Skeletal muscle satellite cell (primary cell): Measurements from ENCODE around the gene ULK1.

Source experiments
- H3K27me3 ChIP-seq: 2 replicates; pipeline ENCODE4 v1.7.0; 2013; ENCODE audit warnings: low read length; ENCODE audit not compliant: control insufficient read depth, insufficient read depth
- H3K36me3 ChIP-seq: 2 replicates; pipeline ENCODE4 v1.7.0; 2013; ENCODE audit warnings: mild to moderate bottlenecking, control low read depth, low read length; ENCODE audit not compliant: insufficient read depth
- H3K4me1 ChIP-seq: 2 replicates; pipeline ENCODE4 v1.7.0; 2013; ENCODE audit warnings: low read length; ENCODE audit not compliant: control insufficient read depth, insufficient read depth
- H3K4me2 ChIP-seq: 2 replicates; pipeline ENCODE4 v1.7.0; 2013; ENCODE audit warnings: mild to moderate bottlenecking, low read length
- H3K4me3 ChIP-seq: 2 replicates; pipeline ENCODE4 v1.7.0; 2013; ENCODE audit warnings: low read length
- H3K9ac ChIP-seq: 2 replicates; pipeline ENCODE4 v1.7.0; 2013; ENCODE audit warnings: mild to moderate bottlenecking, low read depth, low read length, moderate library complexity
- H3K9me3 ChIP-seq: replicated peaks from 2 replicates; pipeline ENCODE4 v1.7.0; 2013; ENCODE audit warnings: mild to moderate bottlenecking, control low read depth, low read length

Gene ULK1

DNA sequence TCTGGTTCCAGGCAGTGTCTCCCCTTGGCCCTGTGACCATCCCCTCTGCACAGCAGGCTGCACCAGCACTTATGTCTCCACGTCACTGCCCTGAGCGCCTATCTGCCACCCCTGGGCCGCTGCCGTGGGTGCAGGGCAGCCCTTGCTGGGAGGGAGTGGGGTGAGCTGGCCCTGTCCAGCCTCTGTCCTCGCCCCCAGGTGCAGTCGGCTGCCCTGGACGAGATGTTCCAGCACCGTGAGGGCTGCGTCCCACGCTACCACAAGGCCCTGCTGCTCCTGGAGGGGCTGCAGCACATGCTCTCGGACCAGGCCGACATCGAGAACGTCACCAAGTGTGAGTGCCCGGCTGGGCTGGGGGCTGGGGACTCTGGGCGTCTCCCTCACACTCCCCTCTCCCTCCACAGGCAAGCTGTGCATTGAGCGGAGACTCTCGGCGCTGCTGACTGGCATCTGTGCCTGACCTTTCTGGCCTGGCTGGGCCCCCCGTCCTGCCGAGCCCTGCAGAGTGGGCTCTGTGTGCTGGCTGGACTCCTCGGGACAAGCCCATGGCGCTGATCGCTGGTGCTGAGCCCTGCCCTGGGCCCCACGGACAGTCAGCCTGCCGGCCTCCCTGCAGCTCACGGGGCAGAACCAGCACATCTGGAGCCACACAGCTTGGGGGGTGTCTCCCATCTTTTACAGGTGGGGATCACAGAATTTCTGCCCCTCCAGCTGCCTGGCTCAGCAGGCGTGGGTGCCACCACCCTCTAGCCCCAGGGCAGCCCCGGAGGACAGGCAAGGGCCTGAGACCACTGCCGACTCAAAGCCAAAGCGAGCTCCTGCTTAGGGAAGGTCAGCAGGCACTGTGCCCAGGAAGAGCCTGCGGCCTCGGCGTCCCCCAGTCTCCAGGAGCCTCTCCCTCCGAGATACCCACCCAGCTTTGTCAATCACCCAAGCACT is 26.7 kb downstream of the ULK1 start:
- Histone ChIP-seq H3K27me3 (no peaks in the 10 kb centered on the region), H3K9ac (no peak overlapping the region), H3K36me3 (peaks cover 27% of the 10 kb centered on the region), H3K9me3 (no peaks in the 10 kb centered on the region), H3K4me1 (peaks cover 5% of the 10 kb centered on the region), H3K4me3 (no peak overlapping the region), H3K4me2 (no peak overlapping the region)

DNA sequence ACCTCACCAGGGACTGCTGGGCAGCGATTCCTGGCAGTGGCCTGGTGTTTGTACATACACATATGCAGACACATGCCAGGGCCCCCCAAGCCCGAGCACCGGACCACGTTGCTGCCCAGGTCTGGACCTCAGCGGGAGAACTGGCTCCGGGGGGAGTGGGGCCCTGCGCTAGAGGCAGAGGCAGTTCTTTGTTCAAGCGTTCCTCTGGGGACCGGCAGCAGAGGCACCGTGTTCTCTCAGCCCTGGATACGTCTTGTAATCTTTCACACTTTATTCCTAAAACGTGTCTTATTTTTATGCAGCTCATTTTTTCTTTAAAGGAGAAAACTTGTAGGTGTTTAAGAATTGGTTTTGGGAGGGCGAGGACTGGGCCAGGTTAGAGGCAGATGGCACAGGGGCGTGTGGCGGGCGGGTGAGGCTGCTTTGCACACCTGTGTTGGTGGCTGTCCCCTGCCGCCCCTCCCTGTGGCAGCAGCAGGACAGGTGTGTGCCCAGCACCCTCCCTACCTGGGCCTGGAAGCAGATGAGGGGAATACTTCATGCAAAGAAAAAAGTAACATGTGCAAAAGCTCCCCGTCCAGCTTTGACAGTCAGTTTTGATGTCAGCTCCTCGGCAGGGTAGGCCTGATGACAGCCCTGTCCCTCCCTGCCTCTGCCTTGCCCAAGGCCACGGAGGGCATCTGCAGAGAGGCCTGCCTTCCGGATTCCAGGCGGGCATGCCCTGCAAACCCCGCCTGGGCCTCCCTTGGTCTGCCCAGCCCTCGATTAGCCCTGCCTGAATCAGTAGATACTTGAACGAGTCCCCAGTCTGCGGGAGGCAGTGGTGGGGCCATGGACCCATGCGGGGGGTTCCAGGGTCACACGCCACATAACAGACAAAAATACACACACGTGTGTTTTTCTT is 27.7 kb downstream of the ULK1 start:
- no peak overlapping the region for H3K9ac ChIP-seq
- H3K4me3 ChIP-seq, result no peak overlapping the region
- H3K9me3 ChIP-seq, result no peaks in the 10 kb centered on the region
- H3K4me1 ChIP-seq, result peaks cover 5% of the 10 kb centered on the region
- peaks cover 21% of the 10 kb centered on the region for H3K36me3 ChIP-seq
- H3K27me3 ChIP-seq, result no peaks in the 10 kb centered on the region
- H3K4me2 ChIP-seq, result no peak overlapping the region

DNA sequence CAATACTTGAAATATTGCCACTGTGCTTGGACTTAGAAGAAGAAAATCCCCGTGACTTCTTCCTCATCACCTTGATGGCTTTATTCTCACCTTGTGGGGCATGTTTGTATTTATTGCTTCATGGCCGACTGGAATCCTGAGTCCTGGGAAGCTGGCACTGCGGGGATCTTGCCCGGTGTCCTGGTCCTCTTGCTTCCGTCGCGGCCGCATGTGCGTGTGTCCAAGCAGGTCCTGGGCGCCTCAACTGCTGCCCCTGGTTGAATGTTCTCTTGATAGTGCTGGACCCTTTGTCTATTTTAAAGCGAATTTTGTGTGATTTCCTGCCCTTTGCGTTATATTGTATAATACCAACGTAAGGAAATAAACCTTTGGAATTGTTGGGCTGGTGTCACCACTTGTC is 28.4 kb downstream of the ULK1 start:
- H3K36me3 ChIP-seq, result peaks cover 21% of the 10 kb centered on the region
- no peak overlapping the region for H3K4me3 ChIP-seq
- no peak overlapping the region for H3K9ac ChIP-seq

DNA sequence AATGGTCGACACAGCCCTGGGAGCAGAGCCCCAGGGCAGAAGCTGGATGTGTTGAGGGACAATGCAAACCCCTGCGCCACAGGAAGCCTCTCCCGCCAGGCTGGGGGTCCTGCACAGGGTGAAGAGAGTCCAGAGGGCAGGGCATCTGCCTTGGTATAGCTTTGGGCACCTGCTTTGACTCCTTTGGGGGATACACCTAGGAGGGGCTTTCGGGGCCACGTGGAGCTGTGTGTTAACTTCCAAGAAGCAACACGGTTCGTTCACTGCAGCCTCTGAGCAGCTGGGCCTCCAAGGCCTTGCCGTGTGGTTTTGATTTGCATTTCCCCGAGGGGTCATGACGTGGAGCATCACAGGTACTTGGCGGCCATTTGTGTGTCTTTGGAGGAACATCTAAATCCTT is 28.8 kb downstream of the ULK1 start:
- Histone ChIP-seq H3K9ac (no peak overlapping the region), H3K36me3 (peaks cover 21% of the 10 kb centered on the region), H3K4me3 (no peak overlapping the region), H3K27me3 (no peaks in the 10 kb centered on the region), H3K4me1 (peaks cover 5% of the 10 kb centered on the region), H3K4me2 (no peak overlapping the region), H3K9me3 (no peaks in the 10 kb centered on the region)

More for the DNA sequence above, 28.4 kb downstream of the ULK1 start:
- Histone ChIP-seq H3K4me1 (peaks cover 5% of the 10 kb centered on the region), H3K4me2 (no peak overlapping the region), H3K27me3 (no peaks in the 10 kb centered on the region), H3K9me3 (no peaks in the 10 kb centered on the region)

DNA sequence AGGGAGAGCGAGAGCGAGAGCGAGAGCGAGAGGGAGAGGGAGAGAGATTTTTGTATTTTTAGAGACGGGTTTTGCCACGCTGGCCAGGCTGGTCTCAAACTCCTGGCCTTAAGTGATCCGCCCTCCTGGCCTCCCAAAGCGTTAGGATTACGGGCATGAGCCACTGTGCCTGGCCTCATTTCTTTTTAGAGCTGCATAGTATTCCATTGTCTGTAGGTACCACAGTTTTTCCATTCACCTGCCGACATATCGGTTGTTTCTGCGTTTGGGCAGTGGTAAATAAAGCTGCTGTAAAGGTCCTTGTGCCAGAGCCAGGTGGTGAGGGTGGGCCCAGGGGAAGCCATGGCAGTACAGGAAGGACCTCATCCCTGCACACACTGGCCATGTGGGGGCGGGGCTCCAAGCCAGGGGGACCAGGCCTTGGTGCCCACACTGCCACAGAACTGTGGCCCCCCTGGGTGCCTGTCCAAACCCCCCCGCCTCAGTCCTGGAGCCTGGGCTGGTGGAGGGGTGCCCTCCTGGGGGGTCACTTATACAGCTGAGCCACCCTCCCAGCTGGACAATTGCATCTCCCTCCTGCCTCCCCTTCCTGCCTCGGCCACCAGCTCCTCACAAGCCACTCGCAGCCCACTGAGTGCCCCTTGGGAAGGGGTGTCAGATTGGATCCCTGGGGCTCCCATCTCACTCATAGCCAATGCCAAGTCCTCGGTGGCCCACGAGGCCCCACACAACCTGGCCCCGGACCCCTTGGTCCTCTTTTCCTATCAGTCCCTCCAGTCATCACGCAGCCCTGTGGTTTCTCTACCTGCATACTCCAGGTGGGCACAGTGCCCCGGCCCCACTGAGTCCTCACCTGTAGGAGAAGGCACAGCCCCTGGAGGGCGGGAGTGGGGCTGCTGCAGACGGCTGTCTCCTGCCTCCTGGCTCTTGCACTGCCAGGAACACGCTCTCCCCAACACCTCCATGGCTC is 33.0 kb downstream of the ULK1 start:
- Histone ChIP-seq H3K4me2 (peak overlapping the region; percentile 99), H3K36me3 (peaks cover 12% of the 10 kb centered on the region), H3K4me1 (peaks cover 8% of the 10 kb centered on the region), H3K4me3 (no peak overlapping the region), H3K9me3 (no peaks in the 10 kb centered on the region), H3K9ac (no peak overlapping the region), H3K27me3 (no peaks in the 10 kb centered on the region)

GRCh38 chr12:131928080-131928710 is 33.8 kb downstream of the ULK1 start:
- Histone ChIP-seq H3K27me3 (no peaks in the 10 kb centered on the region), H3K9ac (peak overlapping the region; percentile 79), H3K36me3 (peaks cover 17% of the 10 kb centered on the region), H3K4me2 (peak overlapping the region; percentile 99), H3K4me3 (peak overlapping the region; percentile 89), H3K9me3 (no peaks in the 10 kb centered on the region), H3K4me1 (peaks cover 8% of the 10 kb centered on the region)

DNA sequence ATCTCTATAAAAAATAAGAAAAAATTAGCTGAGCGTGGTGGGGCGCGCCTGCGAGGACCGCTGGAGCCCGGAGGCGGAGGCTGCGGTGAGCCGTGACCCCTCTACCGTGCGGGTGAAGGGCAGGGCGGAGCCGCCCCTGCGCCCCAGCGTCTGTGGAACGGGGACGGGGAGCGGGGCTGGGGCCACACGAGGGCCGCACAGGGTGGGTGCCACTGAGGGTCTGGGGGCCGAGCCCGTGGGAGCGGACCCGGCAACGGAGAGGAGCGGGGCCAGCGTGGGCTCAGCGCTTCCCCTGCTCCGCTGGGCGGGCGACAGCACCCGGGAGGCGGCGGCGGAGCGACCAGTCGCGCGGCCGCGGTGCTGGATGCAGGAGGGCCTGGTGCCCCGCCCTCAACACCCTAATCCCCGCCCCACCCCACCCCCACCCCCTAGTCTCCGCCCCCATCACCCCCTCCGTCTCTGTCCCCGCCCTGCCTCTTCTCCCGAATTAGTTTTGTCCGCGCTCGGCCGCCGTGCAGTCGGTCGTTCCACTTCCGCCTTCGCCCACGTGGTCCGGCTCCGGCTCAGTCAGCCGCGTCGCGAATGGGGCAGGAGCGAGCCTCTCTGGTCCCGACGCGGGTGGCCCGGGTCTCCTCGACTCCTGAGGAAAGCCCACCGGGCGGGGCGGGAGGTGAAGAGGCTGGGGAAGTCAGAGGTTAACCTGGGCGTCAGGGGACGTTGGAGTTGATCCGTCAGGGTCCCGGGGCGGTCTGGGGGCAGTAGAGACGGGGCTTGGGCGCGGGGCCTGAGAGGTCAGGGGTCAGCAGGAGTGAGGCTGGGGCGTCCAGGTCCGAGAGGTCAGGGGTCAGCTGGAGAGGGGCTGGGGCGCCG is 34.5 kb downstream of the ULK1 start, which contains the start of gene PUS1:
Gene PUS1, plus strand, starts transcription at position 566 of the 870 bp plus-strand sequence. CDS start 447 bp downstream, outside the sequence.
- H3K4me3 ChIP-seq, result peak within 1 kb of the TSS; percentile 100
- H3K4me2 ChIP-seq, result peak within 1 kb of the TSS; percentile 99
- H3K9ac ChIP-seq, result peak within 1 kb of the TSS; percentile 97
- peaks cover 8% of the 10 kb centered on the region for H3K4me1 ChIP-seq
- no peaks in the 10 kb centered on the region for H3K9me3 ChIP-seq
- peaks cover 23% of the 10 kb centered on the region for H3K36me3 ChIP-seq
- H3K27me3 ChIP-seq, result no peaks in the 10 kb centered on the region

DNA sequence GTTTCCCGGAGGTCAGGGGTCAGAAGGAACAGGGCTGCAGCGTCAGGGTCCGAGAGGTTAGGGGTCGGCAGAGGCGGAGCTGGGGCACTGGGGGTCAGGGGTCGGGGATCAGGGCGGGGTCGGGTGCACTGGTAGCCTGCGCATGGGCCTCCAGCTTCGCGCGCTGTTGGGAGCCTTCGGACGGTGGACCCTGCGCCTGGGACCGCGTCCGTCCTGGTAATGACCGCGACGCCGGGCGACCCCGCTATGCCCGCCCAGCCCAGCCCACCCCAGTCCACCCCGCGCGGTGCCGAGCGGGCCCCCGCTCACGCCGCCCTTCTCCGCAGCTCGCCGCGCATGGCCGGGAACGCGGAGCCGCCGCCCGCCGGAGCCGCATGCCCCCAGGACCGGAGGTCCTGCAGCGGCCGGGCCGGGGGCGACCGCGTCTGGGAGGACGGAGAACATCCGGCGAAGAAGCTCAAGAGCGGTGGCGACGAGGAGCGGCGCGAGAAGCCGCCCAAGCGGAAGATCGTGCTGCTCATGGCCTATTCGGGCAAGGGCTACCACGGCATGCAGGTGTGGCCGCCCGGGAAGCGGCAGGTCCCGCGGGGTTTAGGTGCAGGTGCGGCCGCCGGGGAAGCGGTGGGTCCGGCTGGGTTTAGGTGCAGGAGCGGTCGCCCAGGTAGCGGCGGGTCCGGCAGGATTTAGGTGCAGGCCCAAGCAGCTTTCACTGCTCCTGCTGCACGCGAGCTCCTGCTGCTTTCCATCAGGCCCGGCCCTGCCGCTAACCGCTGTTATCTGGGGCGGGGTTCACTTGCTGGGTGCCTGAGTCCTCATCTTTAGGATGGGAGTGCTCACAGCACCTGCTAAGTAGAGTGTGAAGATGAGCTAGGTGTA is 35.4 kb downstream of the ULK1 start:
- Histone ChIP-seq H3K9me3 (no peaks in the 10 kb centered on the region), H3K4me2 (peak overlapping the region; percentile 90), H3K4me1 (peaks cover 4% of the 10 kb centered on the region), H3K27me3 (no peaks in the 10 kb centered on the region), H3K36me3 (peaks cover 29% of the 10 kb centered on the region), H3K9ac (peak overlapping the region; percentile 97), H3K4me3 (peak overlapping the region; percentile 100)

DNA sequence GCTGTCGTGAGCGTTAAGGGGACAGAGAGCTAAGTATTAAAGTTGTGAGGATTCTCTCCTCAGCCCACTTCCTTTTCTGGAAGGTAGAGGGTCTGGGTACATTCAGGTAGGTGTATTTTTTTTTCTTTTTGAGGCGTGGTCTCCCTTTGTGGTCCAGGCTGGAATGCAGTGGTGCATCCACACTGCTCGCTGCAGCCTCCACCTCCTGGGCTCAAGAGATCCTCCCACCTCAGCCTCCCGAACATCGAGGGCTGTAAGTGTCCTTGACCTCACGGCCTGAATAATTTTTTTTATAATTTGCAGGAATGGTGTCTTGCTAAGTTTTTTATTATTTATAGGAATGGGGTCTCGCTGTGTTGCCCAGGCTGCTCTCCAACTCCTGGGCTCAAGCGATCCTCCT is 36.1 kb downstream of the ULK1 start:
- Histone ChIP-seq H3K9me3 (no peaks in the 10 kb centered on the region), H3K4me3 (peak overlapping the region; percentile 100), H3K4me2 (peak overlapping the region; percentile 90), H3K4me1 (peaks cover 4% of the 10 kb centered on the region), H3K9ac (peak overlapping the region; percentile 97), H3K27me3 (no peaks in the 10 kb centered on the region), H3K36me3 (peaks cover 30% of the 10 kb centered on the region)
